Activated CD4-positive, alpha-beta memory T cell treated with anti-CD3 and anti-CD28 coated beads for 36 hours (primary cell): ENCODE results near the gene C4BPB. TPM values are rescaled to one million over a fixed set of nuclear protein-coding genes. Genes with fewer than 3 reads are reported as not detected.

ENCODE experiments used
- CTCF ChIA-PET: fragments of 350-600 bp; sonication (Branson Sonifier 250); formaldehyde crosslinking; loops from one replicate; lab custom pipeline; 2021; ENCODE audit warnings: antibody characterized with exemption, inconsistent platforms; lab: Charles Lee
- POLR2A ChIA-PET: fragments of 350-600 bp; sonication (Branson Sonifier 250); formaldehyde crosslinking; loops from one replicate; lab custom pipeline; 2021; ENCODE audit warnings: antibody characterized with exemption; lab: Charles Lee
- DNase-seq: peaks from one replicate; pipeline ENCODE4 v3.0.0-alpha.2; 2020
- H3K27ac Mint-ChIP-seq: one replicate; pipeline ENCODE4 v1.8.0; 2021; ENCODE audit warnings: mixed read lengths
- H3K27me3 Mint-ChIP-seq: one replicate; pipeline ENCODE4 v1.8.0; 2021; ENCODE audit warnings: mixed read lengths
- H3K36me3 Mint-ChIP-seq: one replicate; pipeline ENCODE4 v1.8.0; 2021; ENCODE audit warnings: mixed read lengths
- H3K4me1 Mint-ChIP-seq: one replicate; pipeline ENCODE4 v1.8.0; 2021; ENCODE audit warnings: low read depth, mixed read lengths
- H3K4me3 Mint-ChIP-seq: one replicate; pipeline ENCODE4 v1.8.0; 2021; ENCODE audit warnings: mild to moderate bottlenecking, mixed read lengths
- H3K9me3 Mint-ChIP-seq: one replicate; pipeline ENCODE4 v1.8.0; 2021; ENCODE audit warnings: mixed read lengths
- intact Hi-C: fragments of 100-400 bp; cut with micrococcal nuclease; formaldehyde crosslinking; loops from one replicate; pipeline ENCODE4 v1.15.1; 2023
- total RNA-seq, 2 experiments: library from RNA; stranded (reverse); gene quantifications; one replicate each; pipeline ENCODE4 v1.2.3, GENCODE V29; 2021

The C4BPB gene
- total RNA-seq, 2 experiments from 2014 or later = 0.24 to 0.39 TPM

- Mint-ChIP-seq H3K4me1 (peaks cover 16% of the 10 kb centered on the region), H3K36me3 (no peaks in the 10 kb centered on the region), H3K4me3 (no peak overlapping the region), H3K9me3 (no peaks in the 10 kb centered on the region), H3K27ac (no peak overlapping the region), H3K27me3 (peaks cover 14% of the 10 kb centered on the region)
- ChIA-PET CTCF (interaction anchor here (1.8 kb wide), 1 partner anchor 412 kb away, joined by 4 read pairs; no protein-coding TSS in a partner anchor), POLR2A (interaction anchor here (1.8 kb wide), 1 partner anchor 234 kb away, joined by 5 read pairs; the partner anchor contains the start of gene CD55)
- no peak for DNase-seq
- intact Hi-C loops = no loop called here
Measured at GRCh38 chr1:207088161-207088560, 499 bp upstream of the C4BPB start.

DNA sequence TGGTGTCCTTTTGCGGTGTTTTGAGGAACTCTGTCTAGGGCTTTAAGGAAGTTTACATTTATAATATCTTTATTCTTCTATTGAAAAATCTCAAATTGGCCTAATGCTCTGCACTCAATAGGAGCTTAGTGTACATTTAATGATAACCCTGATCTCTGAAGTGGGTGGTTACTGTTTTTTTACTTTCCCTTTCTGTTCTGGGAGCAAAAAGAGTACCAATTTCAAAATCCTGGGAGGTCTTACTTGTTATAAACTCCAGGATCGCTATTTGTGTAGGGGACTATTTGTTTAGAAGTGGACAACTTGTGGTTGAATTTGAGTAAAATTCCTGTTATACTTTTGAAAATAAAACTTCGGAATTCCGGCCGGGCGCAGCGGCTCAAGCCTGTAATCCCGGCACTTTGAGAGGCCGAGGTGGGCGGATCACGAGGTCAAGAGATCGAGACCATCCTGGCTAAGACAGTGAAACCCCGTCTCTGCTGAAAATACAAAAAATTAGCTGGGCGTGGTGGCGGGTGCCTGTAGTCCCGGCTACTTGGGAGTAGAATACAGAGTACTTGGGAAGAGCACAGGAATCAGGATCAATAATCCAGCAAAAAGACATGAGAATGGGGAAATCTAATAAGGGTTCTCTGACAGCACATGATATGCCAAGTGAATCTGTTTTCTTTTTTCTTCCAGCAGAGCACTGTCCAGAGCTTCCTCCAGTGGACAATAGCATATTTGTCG is 1.1 kb downstream of the C4BPB start:
- POLR2A ChIA-PET = interaction anchor here (1.8 kb wide), 1 partner anchor 232 kb away, joined by 5 read pairs; the partner anchor contains the start of gene CD55

GRCh38 chr1:207091200-207091908 is 2.7 kb downstream of the C4BPB start:
- intact Hi-C loops = no loop called here
- H3K4me3 Mint-ChIP-seq = no peak overlapping the region
- POLR2A ChIA-PET = no interaction called here
- peaks cover 11% of the 10 kb centered on the region for H3K27me3 Mint-ChIP-seq
- peaks cover 7% of the 10 kb centered on the region for H3K4me1 Mint-ChIP-seq
- no peak for DNase-seq
- H3K9me3 Mint-ChIP-seq = no peaks in the 10 kb centered on the region
- CTCF ChIA-PET = interaction anchor here (1.1 to 1.4 kb wide), 2 partner anchors 13 to 408 kb away, joined by 3 to 4 read pairs; no protein-coding TSS in a partner anchor
- no peak overlapping the region for H3K27ac Mint-ChIP-seq
- H3K36me3 Mint-ChIP-seq = no peaks in the 10 kb centered on the region

More for the DNA sequence above, 1.1 kb downstream of the C4BPB start:
- Mint-ChIP-seq H3K27me3 (peaks cover 6% of the 10 kb centered on the region), H3K36me3 (no peaks in the 10 kb centered on the region), H3K4me1 (peaks cover 12% of the 10 kb centered on the region), H3K9me3 (no peaks in the 10 kb centered on the region), H3K27ac (no peak overlapping the region), H3K4me3 (peak overlapping the region; percentile 47)
- DNase-seq = no peak
- intact Hi-C loops = no loop called here
- CTCF ChIA-PET = interaction anchor here (0.7 to 1.8 kb wide), 2 partner anchors 315 to 410 kb away, joined by 3 to 4 read pairs; no protein-coding TSS in a partner anchor

- Mint-ChIP-seq H3K27me3 (peaks cover 13% of the 10 kb centered on the region), H3K4me1 (peaks cover 16% of the 10 kb centered on the region), H3K27ac (no peak overlapping the region), H3K36me3 (no peaks in the 10 kb centered on the region), H3K4me3 (no peak overlapping the region), H3K9me3 (no peaks in the 10 kb centered on the region)
- no peak for DNase-seq
- POLR2A ChIA-PET = interaction anchor here (1.1 kb wide), 1 partner anchor 269 kb away, joined by 3 read pairs; no protein-coding TSS in a partner anchor
- CTCF ChIA-PET = interaction anchor here (1.0 to 1.3 kb wide), 2 partner anchors 10 to 406 kb away, joined by 4 to 10 read pairs; no protein-coding TSS in a partner anchor
- intact Hi-C loops = no loop called here
Measured at GRCh38 chr1:207093944-207094343, 5.3 kb downstream of the C4BPB start.

DNA sequence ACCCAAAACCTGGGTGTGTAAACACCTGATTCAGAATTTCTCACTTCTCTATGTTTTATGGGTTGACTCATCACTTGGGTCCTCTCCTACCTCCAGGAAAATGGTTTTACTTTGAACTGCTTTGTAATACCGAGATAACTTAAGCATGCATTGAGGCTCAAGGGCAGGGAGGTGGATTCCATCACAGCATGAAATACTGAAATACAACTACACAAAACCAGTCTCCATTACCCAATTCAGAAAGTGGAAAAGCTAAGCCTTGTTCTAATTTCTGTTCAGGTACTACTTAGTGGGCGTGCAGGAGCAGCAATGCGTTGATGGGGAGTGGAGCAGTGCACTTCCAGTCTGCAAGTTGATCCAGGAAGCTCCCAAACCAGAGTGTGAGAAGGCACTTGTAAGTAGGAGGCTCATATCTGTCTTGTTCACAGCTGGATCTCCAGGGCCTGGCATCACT is 9.2 kb downstream of the C4BPB start:
- Mint-ChIP-seq H3K4me3 (no peak overlapping the region), H3K27ac (peak overlapping the region; percentile 78), H3K9me3 (peaks cover 4% of the 10 kb centered on the region), H3K36me3 (no peaks in the 10 kb centered on the region), H3K27me3 (peaks cover 24% of the 10 kb centered on the region), H3K4me1 (peaks cover 14% of the 10 kb centered on the region)
- peak; percentile 64 for DNase-seq
- CTCF ChIA-PET = interaction anchor here (0.7 to 1.4 kb wide), 5 partner anchors 19 to 402 kb away, joined by 3 to 7 read pairs (median 3); no protein-coding TSS in a partner anchor
- POLR2A ChIA-PET = interaction anchor here (1.8 kb wide), 1 partner anchor 239 kb away, joined by 9 read pairs; no protein-coding TSS in a partner anchor
- intact Hi-C loops = loop anchor here (1.0 to 2.0 kb wide), 7 partner anchors 46 to 402 kb away; partner anchors contain the start of gene CD55

DNA sequence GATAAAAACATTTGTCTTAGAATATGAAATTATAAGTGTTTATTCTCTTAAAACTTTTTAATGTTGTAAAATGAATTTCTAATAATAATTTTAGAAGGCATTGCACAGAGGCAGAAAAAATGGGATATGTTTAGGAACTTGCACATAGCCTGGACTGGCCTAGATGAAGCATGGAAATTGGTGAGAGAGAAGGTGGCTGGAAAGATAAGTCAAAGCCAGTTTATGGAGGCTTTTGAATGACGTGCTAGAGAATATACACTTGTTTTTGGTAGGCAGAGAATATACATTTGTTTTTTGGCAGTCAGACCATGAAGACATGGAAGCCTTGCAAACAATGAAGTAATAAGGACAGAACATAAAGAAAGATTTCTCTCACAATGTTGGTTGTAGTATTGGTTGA is 13.1 kb downstream of the C4BPB start:
- peaks cover 4% of the 10 kb centered on the region for H3K9me3 Mint-ChIP-seq
- CTCF ChIA-PET = no interaction called here

DNA sequence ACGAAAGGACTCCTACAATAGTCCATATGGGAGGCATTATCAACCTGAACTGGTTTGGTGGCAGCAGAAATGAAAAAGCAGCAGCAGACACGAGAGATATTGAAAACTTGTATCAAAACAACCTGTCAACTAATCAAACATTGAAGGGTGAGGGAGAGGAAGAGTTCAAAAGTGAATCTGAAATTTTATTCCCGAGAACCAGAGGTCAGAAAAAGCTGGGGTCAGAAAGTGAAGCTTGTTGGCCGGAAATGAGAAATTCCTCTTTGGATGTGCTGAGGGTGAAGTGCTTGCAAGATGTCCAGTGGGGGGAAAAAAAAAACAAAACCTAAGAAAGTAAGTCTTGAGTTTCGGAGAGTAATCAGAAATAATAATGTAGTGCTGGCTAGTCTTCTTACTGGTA is 13.5 kb downstream of the C4BPB start:
- Mint-ChIP-seq H3K27me3 (peaks cover 23% of the 10 kb centered on the region), H3K4me3 (no peak overlapping the region), H3K4me1 (peaks cover 14% of the 10 kb centered on the region), H3K9me3 (peaks cover 4% of the 10 kb centered on the region), H3K27ac (no peak overlapping the region), H3K36me3 (no peaks in the 10 kb centered on the region)
- no peak for DNase-seq
- intact Hi-C loops = no loop called here
- CTCF ChIA-PET = no interaction called here
- POLR2A ChIA-PET = no interaction called here

More for the DNA sequence above, 13.1 kb downstream of the C4BPB start:
- POLR2A ChIA-PET = no interaction called here
- Mint-ChIP-seq H3K27me3 (peaks cover 21% of the 10 kb centered on the region), H3K4me3 (no peak overlapping the region), H3K4me1 (peaks cover 14% of the 10 kb centered on the region), H3K27ac (no peak overlapping the region), H3K36me3 (no peaks in the 10 kb centered on the region)
- DNase-seq = no peak
- intact Hi-C loops = no loop called here

- intact Hi-C loops = no loop called here
- H3K4me3 Mint-ChIP-seq = no peak overlapping the region
- H3K9me3 Mint-ChIP-seq = peaks cover 4% of the 10 kb centered on the region
- peaks cover 12% of the 10 kb centered on the region for H3K4me1 Mint-ChIP-seq
- CTCF ChIA-PET = no interaction called here
- POLR2A ChIA-PET = no interaction called here
- H3K27me3 Mint-ChIP-seq = peaks cover 25% of the 10 kb centered on the region
- no peaks in the 10 kb centered on the region for H3K36me3 Mint-ChIP-seq
- no peak overlapping the region for H3K27ac Mint-ChIP-seq
- DNase-seq = no peak
Measured at GRCh38 chr1:207102659-207103058, 14.0 kb downstream of the C4BPB start.

- Mint-ChIP-seq H3K4me1 (peaks cover 4% of the 10 kb centered on the region), H3K36me3 (no peaks in the 10 kb centered on the region), H3K9me3 (peaks cover 4% of the 10 kb centered on the region), H3K27me3 (peaks cover 28% of the 10 kb centered on the region), H3K4me3 (no peak within 1 kb of the TSS), H3K27ac (no peak within 1 kb of the TSS)
- ChIA-PET POLR2A (no interaction called here), CTCF (interaction anchor here (2.1 kb wide), 1 partner anchor 301 kb away, joined by 9 read pairs; no protein-coding TSS in a partner anchor)
- DNase-seq = no peak
- intact Hi-C loops = no loop called here
Measured at GRCh38 chr1:207103892-207104373, 15.3 kb downstream of the C4BPB start, which contains the start of gene C4BPA. Gene C4BPA, plus strand, starts transcription at chr1:207104233. Its CDS starts 8,793 bp downstream, at chr1:207113026.

DNA sequence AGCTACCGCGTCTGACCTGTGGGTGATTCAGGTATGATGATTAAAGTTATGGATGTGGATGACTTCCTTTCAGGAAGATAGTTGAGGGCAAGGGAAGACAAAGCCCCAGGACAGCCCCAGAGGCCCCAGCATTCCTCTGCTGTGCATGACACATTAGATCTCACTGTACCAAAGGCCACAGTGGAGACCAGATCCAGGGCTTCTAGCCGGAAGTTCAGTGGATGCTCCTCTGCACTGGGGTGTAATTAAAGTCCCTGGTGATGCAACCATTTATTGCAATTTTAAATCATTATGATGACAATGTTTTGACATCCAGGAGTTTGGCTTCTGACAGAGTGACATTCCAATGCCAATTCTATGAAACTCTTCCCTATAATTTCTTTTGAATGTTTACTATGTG is 20.3 kb downstream of the C4BPB start:
- no peaks in the 10 kb centered on the region for H3K9me3 Mint-ChIP-seq
- CTCF ChIA-PET = no interaction called here
- no peak overlapping the region for H3K27ac Mint-ChIP-seq
- no peak for DNase-seq
- peaks cover 27% of the 10 kb centered on the region for H3K27me3 Mint-ChIP-seq
- H3K4me3 Mint-ChIP-seq = no peak overlapping the region
- POLR2A ChIA-PET = no interaction called here
- no peaks in the 10 kb centered on the region for H3K4me1 Mint-ChIP-seq
- no peaks in the 10 kb centered on the region for H3K36me3 Mint-ChIP-seq
- intact Hi-C loops = no loop called here

DNA sequence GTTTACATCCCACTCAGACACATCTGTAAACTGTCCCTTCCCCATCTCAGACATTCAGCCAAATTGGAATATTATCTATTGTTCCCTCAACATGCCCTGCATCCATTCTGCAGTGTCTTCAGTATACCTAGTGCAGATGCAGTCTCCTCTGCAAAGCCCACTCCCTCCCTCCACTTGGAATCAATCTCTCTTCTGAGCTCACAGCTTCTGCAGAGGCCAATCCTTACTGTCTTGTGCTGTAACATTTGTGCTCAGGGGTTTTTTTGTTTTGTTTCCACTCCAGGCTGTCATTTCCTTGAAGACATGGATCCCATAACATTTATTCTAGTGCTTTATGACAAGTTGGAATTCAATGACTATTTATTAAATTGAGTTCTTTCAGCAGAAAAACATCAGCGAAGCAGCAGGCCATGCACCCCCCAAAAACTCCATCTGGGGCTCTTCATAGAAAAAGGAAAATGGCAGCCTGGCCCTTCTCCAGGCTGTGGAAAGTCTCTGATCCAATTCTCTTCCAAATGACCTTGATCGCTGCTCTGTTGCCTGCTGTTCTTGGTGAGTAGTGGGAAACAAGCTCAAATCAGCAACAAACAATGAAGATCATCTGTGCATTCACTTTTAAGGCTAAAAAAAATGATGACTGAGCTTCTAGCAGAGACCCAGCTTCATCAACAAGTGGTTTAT is 24.1 kb downstream of the C4BPB start:
- Mint-ChIP-seq H3K4me1 (no peaks in the 10 kb centered on the region), H3K27ac (no peak overlapping the region), H3K9me3 (no peaks in the 10 kb centered on the region), H3K36me3 (no peaks in the 10 kb centered on the region), H3K4me3 (no peak overlapping the region), H3K27me3 (peaks cover 24% of the 10 kb centered on the region)
- DNase-seq = no peak
- ChIA-PET CTCF (interaction anchor here (1.0 kb wide), 1 partner anchor 107 kb away, joined by 5 read pairs; no protein-coding TSS in a partner anchor), POLR2A (interaction anchor here (0.8 kb wide), 1 partner anchor 16 kb away, joined by 3 read pairs; no protein-coding TSS in a partner anchor)
- intact Hi-C loops = no loop called here
